ENCODE results near the gene SBK2. TPM values are rescaled to one million over a fixed set of nuclear protein-coding genes. Genes with fewer than 3 reads are reported as not detected.

The SBK2 gene
- total RNA-seq, 6 experiments from 2014 or later: not detected

GRCh38 chr19:55581145-55581822 lies 44.4 kb upstream of the SBK2 start:
- H3K4me3 Mint-ChIP-seq: peak overlapping the region; percentile 95
- H3K9me3 Mint-ChIP-seq: no peaks in the 10 kb centered on the region
- no peak for DNase-seq
- TF ChIP-seq CTCF (IDR thresholded peaks at IDR 0.05): no peak
- H3K4me1 Mint-ChIP-seq (ENCODE audit: low read depth): peaks cover 27% of the 10 kb centered on the region
- H3K36me3 Mint-ChIP-seq (ENCODE audit: low read depth): peaks cover 18% of the 10 kb centered on the region
- peaks cover 4% of the 10 kb centered on the region for H3K27me3 Mint-ChIP-seq (ENCODE audit: insufficient read depth)
- H3K27ac Mint-ChIP-seq: no peak overlapping the region

DNA sequence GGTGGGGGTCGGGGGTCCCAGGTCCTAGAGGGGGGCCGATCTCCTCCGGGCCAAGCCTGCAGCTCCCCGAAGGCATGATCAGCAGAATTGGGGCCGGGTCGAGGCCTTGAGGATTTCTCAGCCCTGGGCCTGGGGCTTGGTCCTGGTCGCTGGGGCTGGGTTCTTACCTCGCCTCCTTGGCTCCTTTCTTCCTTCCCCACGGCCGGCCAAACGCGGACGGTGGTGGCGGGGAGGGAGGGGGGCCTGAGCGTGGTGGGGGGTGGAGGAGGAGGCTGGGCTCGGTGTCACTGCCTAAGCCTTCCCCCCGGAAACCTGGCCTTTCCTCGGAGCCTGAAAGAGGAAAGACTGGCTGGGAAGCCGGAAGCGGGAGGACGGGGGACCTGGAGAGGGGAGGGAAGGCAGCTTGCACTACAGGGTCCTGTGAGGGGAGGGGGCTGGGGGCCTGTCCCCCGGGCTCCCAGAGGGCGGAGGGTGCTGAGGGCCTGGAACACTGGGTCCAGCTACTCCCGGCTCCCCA lies 43.8 kb upstream of the SBK2 start, which contains the start of gene ZNF579:
TSS of gene ZNF579 (minus strand) at position 221 of the 517 bp plus-strand sequence. CDS start 1,209 bp downstream, outside the sequence.
- Mint-ChIP-seq H3K4me1 (ENCODE audit: low read depth) (peaks cover 21% of the 10 kb centered on the region), H3K36me3 (ENCODE audit: low read depth) (peaks cover 22% of the 10 kb centered on the region), H3K9me3 (no peaks in the 10 kb centered on the region), H3K27me3 (ENCODE audit: insufficient read depth) (peaks cover 4% of the 10 kb centered on the region), H3K27ac (peak within 1 kb of the TSS; percentile 85), H3K4me3 (peak within 1 kb of the TSS; percentile 95)
- peak; percentile 77 for DNase-seq
- no peak for TF ChIP-seq CTCF (IDR thresholded peaks at IDR 0.05)

- Mint-ChIP-seq H3K27me3 (ENCODE audit: insufficient read depth) (peaks cover 6% of the 10 kb centered on the region), H3K4me1 (ENCODE audit: low read depth) (peaks cover 14% of the 10 kb centered on the region), H3K27ac (peak overlapping the region; percentile 85), H3K9me3 (no peaks in the 10 kb centered on the region), H3K4me3 (peak overlapping the region; percentile 95), H3K36me3 (ENCODE audit: low read depth) (peaks cover 22% of the 10 kb centered on the region)
- no peak for DNase-seq
- no peak for TF ChIP-seq CTCF (IDR thresholded peaks at IDR 0.05)
These were observed 43.1 kb upstream of the SBK2 start for GRCh38 chr19:55579766-55580621.

GRCh38 chr19:55578761-55579747 lies 42.1 kb upstream of the SBK2 start:
- Mint-ChIP-seq H3K4me1 (ENCODE audit: low read depth) (peaks cover 14% of the 10 kb centered on the region), H3K9me3 (no peaks in the 10 kb centered on the region), H3K27me3 (ENCODE audit: insufficient read depth) (peaks cover 4% of the 10 kb centered on the region), H3K36me3 (ENCODE audit: low read depth) (peaks cover 22% of the 10 kb centered on the region), H3K27ac (peak overlapping the region; percentile 85), H3K4me3 (peak overlapping the region; percentile 95)
- DNase-seq: no peak
- no peak for TF ChIP-seq CTCF (IDR thresholded peaks at IDR 0.05)
